WTC11 (cell line): ENCODE results near the gene SSU72. TPM values are rescaled to one million over a fixed set of nuclear protein-coding genes. Genes with fewer than 3 reads are reported as not detected.

Experiments
- ATAC-seq: fragments of 200-7000 bp; cut with Tn5 transposase; 2 replicates; pipeline ENCODE4 v1.10.0; 2021; ENCODE audit warnings: mild to moderate bottlenecking, moderate library complexity
- CTCF ChIA-PET: fragments of 300-600 bp; sonication (Branson Sonifier 250); formaldehyde crosslinking; loops from one replicate; lab custom pipeline; 2021; ENCODE audit warnings: antibody characterized with exemption; lab: Charles Lee
- POLR2A ChIA-PET: fragments of 350-600 bp; sonication (Branson Sonifier 250); formaldehyde crosslinking; loops from one replicate; lab custom pipeline; 2021; ENCODE audit warnings: antibody characterized with exemption; lab: Charles Lee
- DNase-seq: peaks from one replicate; pipeline ENCODE4 v3.0.0; 2021; ENCODE audit warnings: low spot score
- H3K27ac Mint-ChIP-seq: 2 replicates; pipeline ENCODE4 v1.8.0; 2021; ENCODE audit warnings: mixed read lengths
- H3K27me3 Mint-ChIP-seq: 2 replicates; pipeline ENCODE4 v1.8.0; 2021; ENCODE audit warnings: low read depth, mild to moderate bottlenecking, moderate library complexity, mixed read lengths
- H3K36me3 Mint-ChIP-seq: 2 replicates; pipeline ENCODE4 v1.8.0; 2021; ENCODE audit warnings: mixed read lengths
- H3K4me1 Mint-ChIP-seq: 2 replicates; pipeline ENCODE4 v1.8.0; 2022; ENCODE audit warnings: mixed read lengths
- H3K4me3 Mint-ChIP-seq: 2 replicates; pipeline ENCODE4 v1.8.0; 2021; ENCODE audit warnings: mild to moderate bottlenecking, moderate library complexity, mixed read lengths
- H3K9me3 Mint-ChIP-seq: 2 replicates; pipeline ENCODE4 v1.8.0; 2021; ENCODE audit warnings: mixed read lengths
- ATF1 ChIP-seq: sonication (generic); formaldehyde crosslinking; IDR thresholded peaks from 2 replicates; pipeline ENCODE4 v1.8.1; 2023; ENCODE audit warnings: mild to moderate bottlenecking, moderate library complexity, missing genetic modification reagents
- CREB1 ChIP-seq: sonication (generic); formaldehyde crosslinking; IDR thresholded peaks from 2 replicates; pipeline ENCODE4 v1.8.0; 2023; ENCODE audit warnings: mild to moderate bottlenecking, missing genetic modification reagents
- CREM ChIP-seq: sonication (generic); formaldehyde crosslinking; IDR thresholded peaks from 2 replicates; pipeline ENCODE4 v1.8.1; 2022; ENCODE audit warnings: mild to moderate bottlenecking, missing genetic modification reagents, moderate library complexity
- FOXJ3 ChIP-seq: sonication (generic); formaldehyde crosslinking; IDR thresholded peaks from 2 replicates; pipeline ENCODE4 v1.9.0; 2021; ENCODE audit warnings: missing genetic modification reagents, mild to moderate bottlenecking, borderline replicate concordance
- GABPB1 ChIP-seq: sonication (generic); formaldehyde crosslinking; IDR thresholded peaks from 2 replicates; pipeline ENCODE4 v1.8.1; 2023; ENCODE audit warnings: mild to moderate bottlenecking, missing genetic modification reagents
- GRHL2 ChIP-seq: fragments of 250-450 bp; sonication (Bioruptor Pico); IDR thresholded peaks from 2 replicates; pipeline ENCODE4 v1.8.0; 2022; ENCODE audit warnings: mild to moderate bottlenecking, moderate library complexity; ENCODE audit not compliant: insufficient replicate concordance, severe bottlenecking
- HMGA2 ChIP-seq: fragments of 250-450 bp; sonication (Bioruptor Pico); IDR thresholded peaks from 2 replicates; pipeline ENCODE4 v1.4.0; 2021; ENCODE audit warnings: mild to moderate bottlenecking, moderate library complexity
- JUN ChIP-seq: sonication (generic); formaldehyde crosslinking; IDR thresholded peaks from 2 replicates; pipeline ENCODE4 v1.8.0; 2023; ENCODE audit warnings: mild to moderate bottlenecking, missing genetic modification reagents
- MXD4 ChIP-seq: fragments of 250-450 bp; sonication (Bioruptor Pico); IDR thresholded peaks from 2 replicates; pipeline ENCODE4 v1.8.0; 2021; ENCODE audit warnings: mild to moderate bottlenecking, moderate library complexity, borderline replicate concordance
- NR1H2 ChIP-seq: sonication (generic); formaldehyde crosslinking; IDR thresholded peaks from 2 replicates; pipeline ENCODE4 v1.9.0; 2021; ENCODE audit warnings: mild to moderate bottlenecking, moderate library complexity, missing genetic modification reagents
- RORB ChIP-seq: fragments of 250-450 bp; sonication (Bioruptor Pico); IDR thresholded peaks from 2 replicates; pipeline ENCODE4 v1.9.0; 2021; ENCODE audit warnings: mild to moderate bottlenecking
- SMAD4 ChIP-seq: sonication (generic); formaldehyde crosslinking; IDR thresholded peaks from 2 replicates; pipeline ENCODE4 v1.8.0; 2022; ENCODE audit warnings: mild to moderate bottlenecking, missing genetic modification reagents
- ZNF232 ChIP-seq: sonication (generic); formaldehyde crosslinking; IDR thresholded peaks from 2 replicates; pipeline ENCODE4 v1.8.0; 2022; ENCODE audit warnings: mild to moderate bottlenecking, missing genetic modification reagents
- ZNF317 ChIP-seq: sonication (generic); formaldehyde crosslinking; IDR thresholded peaks from 2 replicates; pipeline ENCODE4 v1.8.1; 2023; ENCODE audit warnings: low read depth, mild to moderate bottlenecking, moderate library complexity, missing genetic modification reagents, borderline replicate concordance
- ZNF396 ChIP-seq: fragments of 250-450 bp; sonication (Bioruptor Pico); IDR thresholded peaks from 2 replicates; pipeline ENCODE4 v1.8.0; 2021; ENCODE audit warnings: mild to moderate bottlenecking, moderate library complexity, borderline replicate concordance
- ZNF423 ChIP-seq: fragments of 250-450 bp; sonication (Bioruptor Pico); IDR thresholded peaks from 2 replicates; pipeline ENCODE4 v2.1.2; 2022; ENCODE audit warnings: mild to moderate bottlenecking, moderate library complexity
- total RNA-seq: library from RNA; stranded (reverse); gene quantifications from 3 replicates; pipeline ENCODE4 v1.2.3, GENCODE V29; 2021
- TF ChIP-seq, protein P1 (sequence below): sonication (generic); formaldehyde crosslinking; IDR thresholded peaks from 2 replicates; pipeline ENCODE4 v1.8.0; 2022; ENCODE audit warnings: mild to moderate bottlenecking, missing genetic modification reagents
- TF ChIP-seq, protein P2 (sequence below): sonication (generic); formaldehyde crosslinking; IDR thresholded peaks from 2 replicates; pipeline ENCODE4 v1.8.1; 2023; ENCODE audit warnings: mild to moderate bottlenecking, missing genetic modification reagents
- TF ChIP-seq, protein P3 (sequence below): sonication (generic); formaldehyde crosslinking; IDR thresholded peaks from 2 replicates; pipeline ENCODE4 v1.8.0; 2022; ENCODE audit warnings: mild to moderate bottlenecking, missing genetic modification reagents
- TF ChIP-seq, protein P4 (sequence below): sonication (generic); formaldehyde crosslinking; IDR thresholded peaks from 2 replicates; pipeline ENCODE4 v1.8.1; 2022; ENCODE audit warnings: mild to moderate bottlenecking, moderate library complexity, missing genetic modification reagents
- TF ChIP-seq, protein P5 (sequence below): fragments of 200-600 bp; IDR thresholded peaks from 2 replicates; pipeline ENCODE4 v1.8.0; 2022; ENCODE audit warnings: antibody characterized with exemption

SSU72 gene
- total RNA-seq, 1 experiment from 2014 or later: 158 TPM

DNA sequence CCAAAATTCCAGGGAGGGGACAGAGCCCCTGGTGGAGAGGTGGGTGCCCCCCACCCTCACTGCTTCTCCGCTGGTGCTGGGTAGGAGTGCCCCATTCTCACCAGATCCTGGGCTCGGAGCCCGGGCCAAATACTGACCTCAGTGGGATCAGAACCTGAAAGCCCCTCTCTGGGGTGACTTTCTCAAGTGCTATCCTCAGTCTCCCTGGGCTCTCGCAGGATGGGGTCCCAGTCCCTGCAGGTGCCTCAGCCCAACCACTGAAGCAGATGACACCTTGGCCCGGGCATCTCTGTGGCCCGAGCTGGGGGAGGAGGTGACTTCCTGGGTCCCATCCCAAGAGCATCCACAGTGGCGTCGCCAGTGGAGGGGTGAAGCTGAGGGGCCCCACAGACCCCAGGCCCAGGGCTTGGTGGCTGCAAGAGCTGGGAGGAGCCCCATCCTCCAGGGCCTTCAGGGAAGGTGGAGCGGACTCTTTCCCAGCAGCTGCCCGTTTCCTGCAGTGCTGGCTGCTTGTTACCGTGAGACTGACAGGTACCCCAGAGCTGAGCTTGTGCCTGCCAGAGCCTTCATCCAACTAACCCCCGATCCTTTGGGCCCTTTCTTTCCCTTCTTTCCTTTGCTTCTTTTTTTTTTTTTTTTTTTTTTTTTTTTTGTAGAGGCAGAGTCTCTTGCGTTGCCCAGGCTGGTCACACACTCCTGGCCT, 29.2 kb upstream of the SSU72 start:
- ATAC-seq: no peak
- CTCF ChIA-PET: interaction anchor here (1.0 kb wide), 2 partner anchors 16 to 19 kb away, joined by 3 read pairs; no protein-coding TSS in a partner anchor
- TF ChIP-seq, protein P1, sequence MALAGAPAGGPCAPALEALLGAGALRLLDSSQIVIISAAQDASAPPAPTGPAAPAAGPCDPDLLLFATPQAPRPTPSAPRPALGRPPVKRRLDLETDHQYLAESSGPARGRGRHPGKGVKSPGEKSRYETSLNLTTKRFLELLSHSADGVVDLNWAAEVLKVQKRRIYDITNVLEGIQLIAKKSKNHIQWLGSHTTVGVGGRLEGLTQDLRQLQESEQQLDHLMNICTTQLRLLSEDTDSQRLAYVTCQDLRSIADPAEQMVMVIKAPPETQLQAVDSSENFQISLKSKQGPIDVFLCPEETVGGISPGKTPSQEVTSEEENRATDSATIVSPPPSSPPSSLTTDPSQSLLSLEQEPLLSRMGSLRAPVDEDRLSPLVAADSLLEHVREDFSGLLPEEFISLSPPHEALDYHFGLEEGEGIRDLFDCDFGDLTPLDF (CRISPR knock-in tag): no peak
- TF ChIP-seq, protein P2, sequence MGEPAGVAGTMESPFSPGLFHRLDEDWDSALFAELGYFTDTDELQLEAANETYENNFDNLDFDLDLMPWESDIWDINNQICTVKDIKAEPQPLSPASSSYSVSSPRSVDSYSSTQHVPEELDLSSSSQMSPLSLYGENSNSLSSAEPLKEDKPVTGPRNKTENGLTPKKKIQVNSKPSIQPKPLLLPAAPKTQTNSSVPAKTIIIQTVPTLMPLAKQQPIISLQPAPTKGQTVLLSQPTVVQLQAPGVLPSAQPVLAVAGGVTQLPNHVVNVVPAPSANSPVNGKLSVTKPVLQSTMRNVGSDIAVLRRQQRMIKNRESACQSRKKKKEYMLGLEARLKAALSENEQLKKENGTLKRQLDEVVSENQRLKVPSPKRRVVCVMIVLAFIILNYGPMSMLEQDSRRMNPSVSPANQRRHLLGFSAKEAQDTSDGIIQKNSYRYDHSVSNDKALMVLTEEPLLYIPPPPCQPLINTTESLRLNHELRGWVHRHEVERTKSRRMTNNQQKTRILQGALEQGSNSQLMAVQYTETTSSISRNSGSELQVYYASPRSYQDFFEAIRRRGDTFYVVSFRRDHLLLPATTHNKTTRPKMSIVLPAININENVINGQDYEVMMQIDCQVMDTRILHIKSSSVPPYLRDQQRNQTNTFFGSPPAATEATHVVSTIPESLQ (CRISPR knock-in tag): no peak
- TF ChIP-seq HMGA2 (no peak), RORB (CRISPR knock-in tag) (no peak)
- TF ChIP-seq, all 79 proteins: peak for 0
- no peak for DNase-seq
- Mint-ChIP-seq H3K4me1 (peaks cover 3% of the 10 kb centered on the region; the same call in 1 of the 2 replicates), H3K27me3 (peaks cover 15% of the 10 kb centered on the region), H3K27ac (no peak overlapping the region), H3K9me3 (no peaks in the 10 kb centered on the region), H3K4me3 (no peak overlapping the region), H3K36me3 (no peaks in the 10 kb centered on the region)
- POLR2A ChIA-PET: no interaction called here

DNA sequence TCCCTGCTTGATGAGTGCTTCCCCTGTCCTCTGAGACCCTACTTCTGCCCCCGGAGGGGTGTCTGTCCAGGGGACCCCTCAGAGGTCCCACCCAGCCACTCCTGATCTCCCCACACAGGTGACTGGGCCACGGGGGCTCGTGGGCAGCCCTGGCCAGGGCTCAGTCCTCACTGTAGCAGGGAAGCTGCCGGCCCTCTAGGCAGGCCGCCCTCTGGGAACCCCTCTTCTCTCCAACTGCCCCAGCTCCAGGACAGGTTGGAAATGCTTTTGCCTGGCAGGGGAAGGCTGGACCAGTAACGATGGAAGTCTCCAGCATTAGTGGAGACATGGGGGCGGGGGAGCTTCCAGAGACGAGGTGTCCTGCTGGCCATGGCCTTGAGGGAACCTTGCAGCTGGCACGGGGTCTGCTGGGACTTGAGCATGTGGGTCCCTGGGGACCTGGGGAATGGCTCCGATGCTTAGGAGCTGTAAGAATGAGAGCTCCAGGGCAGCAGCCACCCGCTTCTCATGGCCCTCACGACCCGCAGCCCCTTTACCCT, 28.4 kb upstream of the SSU72 start:
- Mint-ChIP-seq H3K27me3 (peaks cover 21% of the 10 kb centered on the region), H3K4me1 (peaks cover 5% of the 10 kb centered on the region; the same call in 1 of the 2 replicates), H3K4me3 (no peak overlapping the region), H3K27ac (no peak overlapping the region), H3K36me3 (no peaks in the 10 kb centered on the region), H3K9me3 (no peaks in the 10 kb centered on the region)
- CTCF ChIA-PET: interaction anchor here (1.0 kb wide), 2 partner anchors 17 to 18 kb away, joined by 3 read pairs; no protein-coding TSS in a partner anchor
- no peak for TF ChIP-seq SMAD4 (CRISPR knock-in tag)
- no peak for TF ChIP-seq ZNF423 (CRISPR knock-in tag)
- no peak for TF ChIP-seq CREM (CRISPR knock-in tag)
- no peak for TF ChIP-seq ATF1 (CRISPR knock-in tag)
- ATAC-seq (no peak), DNase-seq (no peak)
- POLR2A ChIA-PET: no interaction called here

DNA sequence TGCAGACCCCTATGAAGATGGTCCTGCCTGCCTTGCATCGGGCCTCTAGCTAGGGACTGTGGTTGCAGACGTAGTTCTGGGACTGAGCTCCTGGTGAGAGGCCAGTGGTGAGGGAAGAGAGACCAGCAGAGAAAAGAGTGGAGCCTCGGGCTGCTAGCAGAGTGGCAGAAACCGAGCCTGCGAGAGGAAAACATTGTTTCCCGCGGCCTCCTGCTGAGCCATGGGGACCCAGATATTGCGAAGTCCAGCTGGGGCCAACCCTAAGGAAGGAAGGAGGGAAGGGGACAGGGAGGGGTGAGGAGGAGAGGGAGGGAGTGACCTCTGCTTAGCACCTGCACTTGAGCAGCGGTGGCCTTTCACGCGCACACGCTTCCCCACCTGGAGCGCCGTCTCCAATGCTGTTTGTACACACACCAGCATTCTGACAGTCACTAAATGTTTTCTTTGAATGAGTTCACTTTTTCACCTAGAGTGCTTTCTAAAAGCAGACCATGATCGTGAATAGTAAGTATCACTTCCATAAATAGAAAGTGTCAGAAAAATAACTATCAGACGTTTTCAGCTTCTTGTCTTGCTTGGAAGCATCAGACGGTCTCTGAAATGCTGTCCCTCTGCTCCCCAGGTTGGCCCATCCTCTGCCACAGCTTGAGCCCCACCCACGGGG, 27.8 kb upstream of the SSU72 start:
- H3K4me1 Mint-ChIP-seq: peaks cover 10% of the 10 kb centered on the region; the same call in 1 of the 2 replicates
- DNase-seq (no peak), ATAC-seq (no peak)
- POLR2A ChIA-PET: no interaction called here
- CTCF ChIA-PET: no interaction called here
- H3K36me3 Mint-ChIP-seq: no peaks in the 10 kb centered on the region
- H3K27me3 Mint-ChIP-seq: peaks cover 25% of the 10 kb centered on the region
- H3K4me3 Mint-ChIP-seq: no peak overlapping the region
- no peaks in the 10 kb centered on the region for H3K9me3 Mint-ChIP-seq
- TF ChIP-seq, protein P3, sequence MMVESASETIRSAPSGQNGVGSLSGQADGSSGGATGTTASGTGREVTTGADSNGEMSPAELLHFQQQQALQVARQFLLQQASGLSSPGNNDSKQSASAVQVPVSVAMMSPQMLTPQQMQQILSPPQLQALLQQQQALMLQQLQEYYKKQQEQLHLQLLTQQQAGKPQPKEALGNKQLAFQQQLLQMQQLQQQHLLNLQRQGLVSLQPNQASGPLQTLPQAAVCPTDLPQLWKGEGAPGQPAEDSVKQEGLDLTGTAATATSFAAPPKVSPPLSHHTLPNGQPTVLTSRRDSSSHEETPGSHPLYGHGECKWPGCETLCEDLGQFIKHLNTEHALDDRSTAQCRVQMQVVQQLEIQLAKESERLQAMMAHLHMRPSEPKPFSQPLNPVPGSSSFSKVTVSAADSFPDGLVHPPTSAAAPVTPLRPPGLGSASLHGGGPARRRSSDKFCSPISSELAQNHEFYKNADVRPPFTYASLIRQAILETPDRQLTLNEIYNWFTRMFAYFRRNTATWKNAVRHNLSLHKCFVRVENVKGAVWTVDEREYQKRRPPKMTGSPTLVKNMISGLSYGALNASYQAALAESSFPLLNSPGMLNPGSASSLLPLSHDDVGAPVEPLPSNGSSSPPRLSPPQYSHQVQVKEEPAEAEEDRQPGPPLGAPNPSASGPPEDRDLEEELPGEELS (CRISPR knock-in tag): no peak
- TF ChIP-seq NR1H2 (CRISPR knock-in tag) (no peak), ZNF423 (CRISPR knock-in tag) (no peak), MXD4 (CRISPR knock-in tag) (no peak), GABPB1 (CRISPR knock-in tag) (no peak), FOXJ3 (no peak), ZNF317 (CRISPR knock-in tag) (no peak), ZNF396 (CRISPR knock-in tag) (no peak), GRHL2 (CRISPR knock-in tag) (no peak), ZNF232 (no peak), CREB1 (no peak), JUN (CRISPR knock-in tag) (no peak)
- TF ChIP-seq, protein P4, sequence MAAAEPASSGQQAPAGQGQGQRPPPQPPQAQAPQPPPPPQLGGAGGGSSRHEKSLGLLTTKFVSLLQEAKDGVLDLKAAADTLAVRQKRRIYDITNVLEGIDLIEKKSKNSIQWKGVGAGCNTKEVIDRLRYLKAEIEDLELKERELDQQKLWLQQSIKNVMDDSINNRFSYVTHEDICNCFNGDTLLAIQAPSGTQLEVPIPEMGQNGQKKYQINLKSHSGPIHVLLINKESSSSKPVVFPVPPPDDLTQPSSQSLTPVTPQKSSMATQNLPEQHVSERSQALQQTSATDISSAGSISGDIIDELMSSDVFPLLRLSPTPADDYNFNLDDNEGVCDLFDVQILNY (CRISPR knock-in tag): no peak
- TF ChIP-seq, protein P5, sequence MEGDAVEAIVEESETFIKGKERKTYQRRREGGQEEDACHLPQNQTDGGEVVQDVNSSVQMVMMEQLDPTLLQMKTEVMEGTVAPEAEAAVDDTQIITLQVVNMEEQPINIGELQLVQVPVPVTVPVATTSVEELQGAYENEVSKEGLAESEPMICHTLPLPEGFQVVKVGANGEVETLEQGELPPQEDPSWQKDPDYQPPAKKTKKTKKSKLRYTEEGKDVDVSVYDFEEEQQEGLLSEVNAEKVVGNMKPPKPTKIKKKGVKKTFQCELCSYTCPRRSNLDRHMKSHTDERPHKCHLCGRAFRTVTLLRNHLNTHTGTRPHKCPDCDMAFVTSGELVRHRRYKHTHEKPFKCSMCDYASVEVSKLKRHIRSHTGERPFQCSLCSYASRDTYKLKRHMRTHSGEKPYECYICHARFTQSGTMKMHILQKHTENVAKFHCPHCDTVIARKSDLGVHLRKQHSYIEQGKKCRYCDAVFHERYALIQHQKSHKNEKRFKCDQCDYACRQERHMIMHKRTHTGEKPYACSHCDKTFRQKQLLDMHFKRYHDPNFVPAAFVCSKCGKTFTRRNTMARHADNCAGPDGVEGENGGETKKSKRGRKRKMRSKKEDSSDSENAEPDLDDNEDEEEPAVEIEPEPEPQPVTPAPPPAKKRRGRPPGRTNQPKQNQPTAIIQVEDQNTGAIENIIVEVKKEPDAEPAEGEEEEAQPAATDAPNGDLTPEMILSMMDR: no peak
- H3K27ac Mint-ChIP-seq: no peak overlapping the region
